WI38 (cell line): Measurements from ENCODE around the gene TEX26.

ENCODE experiments used
- H3K4me3 ChIP-seq: 2 replicates; pipeline ENCODE4 v1.5.1; 2011; ENCODE audit warnings: low read depth, mild to moderate bottlenecking, control low read depth, low read length
- TF ChIP-seq, protein P1 (sequence below): IDR thresholded peaks from 2 replicates; pipeline ENCODE4 v1.5.1; 2012; ENCODE audit warnings: low read depth, mild to moderate bottlenecking, control low read depth, low read length

TEX26 gene

DNA sequence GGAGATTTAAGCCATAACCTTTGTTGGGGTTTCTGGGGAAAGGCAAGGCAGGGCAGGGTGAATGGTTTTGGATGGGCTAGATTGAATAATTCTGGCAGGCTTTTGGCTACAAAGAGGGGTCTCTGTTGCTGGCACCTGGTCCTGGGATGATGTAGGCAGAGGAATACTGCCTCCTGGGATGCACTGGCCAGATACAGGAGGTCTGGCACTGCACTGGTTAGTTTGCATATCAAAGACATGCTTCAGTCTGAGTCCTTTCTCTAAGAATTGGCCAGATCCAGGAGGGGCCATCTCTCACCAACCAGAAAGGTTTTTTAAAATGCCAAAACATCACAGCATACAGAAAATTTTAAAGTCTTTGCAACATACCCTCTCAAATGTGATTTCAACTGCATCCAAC is 34.4 kb upstream of the TEX26 start:
- TF ChIP-seq, protein P1, sequence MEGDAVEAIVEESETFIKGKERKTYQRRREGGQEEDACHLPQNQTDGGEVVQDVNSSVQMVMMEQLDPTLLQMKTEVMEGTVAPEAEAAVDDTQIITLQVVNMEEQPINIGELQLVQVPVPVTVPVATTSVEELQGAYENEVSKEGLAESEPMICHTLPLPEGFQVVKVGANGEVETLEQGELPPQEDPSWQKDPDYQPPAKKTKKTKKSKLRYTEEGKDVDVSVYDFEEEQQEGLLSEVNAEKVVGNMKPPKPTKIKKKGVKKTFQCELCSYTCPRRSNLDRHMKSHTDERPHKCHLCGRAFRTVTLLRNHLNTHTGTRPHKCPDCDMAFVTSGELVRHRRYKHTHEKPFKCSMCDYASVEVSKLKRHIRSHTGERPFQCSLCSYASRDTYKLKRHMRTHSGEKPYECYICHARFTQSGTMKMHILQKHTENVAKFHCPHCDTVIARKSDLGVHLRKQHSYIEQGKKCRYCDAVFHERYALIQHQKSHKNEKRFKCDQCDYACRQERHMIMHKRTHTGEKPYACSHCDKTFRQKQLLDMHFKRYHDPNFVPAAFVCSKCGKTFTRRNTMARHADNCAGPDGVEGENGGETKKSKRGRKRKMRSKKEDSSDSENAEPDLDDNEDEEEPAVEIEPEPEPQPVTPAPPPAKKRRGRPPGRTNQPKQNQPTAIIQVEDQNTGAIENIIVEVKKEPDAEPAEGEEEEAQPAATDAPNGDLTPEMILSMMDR = no peak
- no peak overlapping the region for H3K4me3 ChIP-seq

DNA sequence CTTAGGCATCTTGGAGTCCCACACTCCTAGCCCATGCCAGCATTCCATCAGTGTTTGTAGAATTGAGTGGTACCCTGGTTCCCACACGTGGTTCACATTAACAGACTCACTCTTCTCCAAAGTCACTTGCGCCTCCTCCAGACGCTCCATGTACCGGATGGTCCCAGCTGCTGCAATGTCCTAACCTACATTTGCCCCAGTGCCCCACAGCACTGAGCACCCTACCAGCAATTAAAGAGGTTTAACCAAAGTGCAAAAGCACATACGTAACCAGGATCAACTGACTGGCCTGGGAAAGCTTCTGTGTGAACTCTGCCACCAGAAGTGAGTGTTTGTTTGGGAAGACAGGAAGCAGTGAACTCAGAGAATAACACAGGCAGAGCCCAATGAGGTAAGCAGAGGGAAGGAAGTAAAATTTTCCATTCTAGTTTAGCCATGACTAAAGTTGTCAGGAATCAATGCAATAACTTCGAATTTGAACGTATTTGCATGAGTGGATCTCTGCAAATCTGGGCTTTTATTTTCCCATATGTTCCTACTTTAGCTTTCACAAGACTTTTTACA is 33.7 kb upstream of the TEX26 start:
- H3K4me3 ChIP-seq = no peak overlapping the region
- TF ChIP-seq, protein P1 = no peak

DNA sequence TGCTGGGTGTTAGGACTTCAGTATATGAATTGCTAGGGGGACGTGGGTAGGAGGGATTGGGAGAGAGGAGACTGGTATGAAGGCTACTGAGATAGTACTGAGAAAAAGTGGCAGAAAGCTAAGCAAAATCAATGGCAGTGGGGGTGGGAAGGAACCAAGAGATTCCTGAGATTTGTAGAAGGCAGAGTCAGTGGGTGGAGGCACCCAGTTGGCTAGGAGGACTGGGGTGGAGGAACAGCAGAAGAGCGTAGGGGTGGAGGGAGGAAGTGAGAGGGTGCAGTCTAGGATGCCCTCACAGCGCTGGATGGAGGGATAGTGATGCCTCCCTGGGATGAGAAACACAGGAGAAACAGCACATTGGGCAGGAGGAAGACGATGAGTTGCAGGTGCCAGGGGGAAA is 32.0 kb upstream of the TEX26 start:
- TF ChIP-seq, protein P1 = no peak
- H3K4me3 ChIP-seq = no peak overlapping the region

DNA sequence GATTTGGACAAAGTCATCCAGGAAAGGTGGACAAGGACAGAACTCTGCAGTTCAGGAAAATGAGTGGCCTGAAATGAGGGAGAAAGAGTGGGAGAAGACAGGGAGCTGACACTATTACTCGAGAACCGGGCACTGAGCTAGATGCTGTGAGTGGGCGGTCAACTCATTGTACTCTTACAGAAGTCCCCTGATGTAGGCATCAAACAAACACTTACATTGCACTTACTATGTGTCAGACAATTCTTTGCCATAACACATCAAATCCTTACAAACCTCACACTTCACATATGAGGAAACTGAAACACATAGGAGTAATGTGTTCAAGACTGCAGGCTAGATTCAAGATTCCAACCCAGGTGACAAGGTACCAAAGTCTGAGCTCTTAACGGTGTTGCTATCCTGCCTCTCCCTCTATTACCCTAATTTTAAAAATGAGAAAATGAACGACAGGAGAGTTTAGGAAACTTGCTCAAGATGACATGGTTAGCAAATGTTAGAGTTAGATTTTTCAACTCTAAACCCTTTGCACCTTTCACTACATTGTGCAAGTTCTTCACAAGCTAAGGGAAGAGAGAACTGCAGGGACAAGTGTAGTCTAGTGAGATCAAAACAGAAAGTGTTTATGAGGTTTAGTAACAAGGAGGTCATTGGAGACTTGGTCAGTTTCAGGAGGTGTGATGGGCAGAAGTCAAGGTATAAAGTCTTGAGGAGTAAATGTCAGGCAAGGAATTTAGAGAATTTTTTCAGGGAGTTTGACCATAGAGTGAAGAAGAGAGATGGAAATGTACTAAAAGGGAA is 31.3 kb upstream of the TEX26 start:
- H3K4me3 ChIP-seq = no peak overlapping the region
- TF ChIP-seq, protein P1 = no peak

DNA sequence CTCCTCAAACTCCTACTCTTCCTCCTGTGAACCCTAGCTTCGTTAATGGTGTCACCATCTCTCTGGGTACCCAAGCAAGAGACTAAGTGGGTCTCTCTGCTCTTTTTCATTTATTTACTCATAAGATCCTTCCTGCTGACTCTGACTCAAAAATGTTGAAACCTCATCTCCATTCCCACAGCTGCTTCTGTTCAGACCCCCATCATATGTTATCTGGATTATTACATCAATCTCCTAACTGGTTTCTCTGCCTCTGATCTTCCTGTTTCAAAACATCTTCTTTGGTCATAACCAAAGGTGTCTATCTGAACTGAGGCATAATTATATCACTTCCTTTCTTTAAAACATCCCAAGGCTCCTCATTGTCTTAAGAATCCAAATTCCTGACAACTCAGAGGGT is 28.4 kb upstream of the TEX26 start:
- TF ChIP-seq, protein P1 = no peak
- H3K4me3 ChIP-seq = no peak overlapping the region

DNA sequence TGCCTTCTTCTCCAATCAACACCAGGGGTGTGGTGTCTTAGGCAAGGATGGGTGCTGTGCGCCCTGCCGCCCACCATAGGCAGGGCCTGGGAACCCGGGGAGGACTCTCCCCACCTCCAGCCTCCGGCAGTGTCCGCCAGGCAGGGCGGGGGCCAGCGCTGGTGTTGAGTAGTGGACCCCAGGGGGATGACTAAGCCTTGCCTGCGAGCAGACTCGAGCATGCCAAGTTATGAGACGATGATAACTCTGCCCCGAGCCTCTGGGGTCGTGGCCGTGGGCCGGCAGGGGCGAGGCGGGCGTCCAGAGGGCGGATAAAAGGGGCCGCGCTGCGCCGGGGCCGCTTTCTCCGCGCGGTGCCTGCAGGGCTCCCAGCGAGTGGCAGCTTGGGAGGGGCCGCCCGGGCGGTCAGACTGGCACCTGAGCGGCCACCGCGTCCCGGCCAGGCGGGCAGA is 26.5 kb upstream of the TEX26 start, which contains the start of gene MEDAG:
TSS of gene MEDAG (plus strand) at position 340 of the 452 bp plus-strand sequence. CDS start 245 bp downstream, outside the sequence.
- TF ChIP-seq, protein P1 = no peak
- H3K4me3 ChIP-seq = no peak within 1 kb of the TSS

DNA sequence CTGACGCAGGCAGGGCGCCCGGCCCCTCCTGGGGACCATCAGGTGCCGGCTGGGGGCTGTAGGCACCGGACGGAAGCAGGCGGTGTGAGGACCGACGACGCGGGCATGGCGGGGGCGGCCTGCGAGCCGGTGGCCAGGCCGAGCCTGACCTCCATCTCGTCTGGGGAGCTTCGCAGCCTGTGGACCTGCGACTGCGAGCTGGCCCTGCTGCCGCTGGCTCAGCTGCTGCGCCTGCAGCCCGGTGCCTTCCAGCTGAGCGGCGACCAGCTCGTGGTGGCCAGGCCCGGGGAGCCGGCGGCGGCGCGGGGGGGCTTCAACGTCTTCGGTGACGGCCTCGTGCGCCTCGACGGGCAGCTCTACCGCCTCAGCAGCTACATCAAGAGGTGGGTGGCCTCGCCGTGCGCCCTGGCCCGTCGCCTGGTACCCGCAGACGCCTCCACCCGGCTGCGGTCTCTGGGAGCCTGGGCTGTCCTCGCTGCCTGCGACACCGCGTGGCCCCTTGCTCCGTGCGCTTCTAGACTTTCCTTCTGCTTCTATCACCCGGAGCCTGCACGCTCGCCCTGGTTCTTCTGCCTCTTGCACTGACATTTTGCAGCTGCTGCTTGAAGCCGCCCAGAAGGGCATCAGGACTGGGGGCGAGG is 25.9 kb upstream of the TEX26 start:
- TF ChIP-seq, protein P1 = no peak
- H3K4me3 ChIP-seq = no peak overlapping the region
